Calu3 (cell line): Measurements from ENCODE around the gene HOXB5. TPM values are rescaled to one million over a fixed set of nuclear protein-coding genes. Genes with fewer than 3 reads are reported as not detected.

Experiments used
- BruUV-seq: library from RNA; stranded (reverse); fragments of 400-500 nt; replicated peaks from 2 replicates; lab custom pipeline; 2021; lab: Mats Ljungman, UMichigan
- CTCF ChIA-PET: fragments of 300-600 bp; sonication (Branson Sonifier 250); formaldehyde crosslinking; loops from one replicate; lab custom pipeline; 2022; ENCODE audit warnings: antibody characterized with exemption; lab: Charles Lee
- DNase-seq: peaks from one replicate; pipeline ENCODE4 v3.0.0; 2022
- H3K27ac Mint-ChIP-seq: one replicate; pipeline ENCODE4 v1.8.0; 2022; ENCODE audit warnings: mixed read lengths; ENCODE audit not compliant: unreplicated experiment
- H3K27me3 Mint-ChIP-seq: one replicate; pipeline ENCODE4 v1.8.0; 2022; ENCODE audit warnings: mixed read lengths; ENCODE audit not compliant: unreplicated experiment
- H3K36me3 Mint-ChIP-seq: one replicate; pipeline ENCODE4 v1.8.0; 2022; ENCODE audit warnings: mild to moderate bottlenecking, moderate library complexity, mixed read lengths; ENCODE audit not compliant: insufficient read depth, unreplicated experiment
- H3K4me1 Mint-ChIP-seq: one replicate; pipeline ENCODE4 v1.8.0; 2022; ENCODE audit warnings: mild to moderate bottlenecking, low read depth, mixed read lengths; ENCODE audit not compliant: unreplicated experiment
- H3K4me3 Mint-ChIP-seq: one replicate; pipeline ENCODE4 v1.8.0; 2022; ENCODE audit warnings: mild to moderate bottlenecking, low read depth, moderate library complexity, mixed read lengths; ENCODE audit not compliant: unreplicated experiment
- H3K9me3 Mint-ChIP-seq: one replicate; pipeline ENCODE4 v1.8.0; 2022; ENCODE audit warnings: low read depth, mixed read lengths; ENCODE audit not compliant: unreplicated experiment
- intact Hi-C: fragments of 100-400 bp; cut with micrococcal nuclease; formaldehyde crosslinking; loops from one replicate; pipeline ENCODE4 v1.10.0; 2022; ENCODE audit not compliant: unreplicated experiment
- total RNA-seq: library from RNA; stranded (reverse); gene quantifications from 2 replicates; pipeline ENCODE4 v1.2.3, GENCODE V29; 2022
- TF ChIP-seq, protein P1 (sequence below): fragments of 200-600 bp; IDR thresholded peaks from one replicate; pipeline ENCODE4 v1.8.0; 2022; ENCODE audit warnings: antibody characterized with exemption; ENCODE audit not compliant: unreplicated experiment

Gene HOXB5
- total RNA-seq, 1 experiment from 2014 or later = 48.5 TPM

DNA sequence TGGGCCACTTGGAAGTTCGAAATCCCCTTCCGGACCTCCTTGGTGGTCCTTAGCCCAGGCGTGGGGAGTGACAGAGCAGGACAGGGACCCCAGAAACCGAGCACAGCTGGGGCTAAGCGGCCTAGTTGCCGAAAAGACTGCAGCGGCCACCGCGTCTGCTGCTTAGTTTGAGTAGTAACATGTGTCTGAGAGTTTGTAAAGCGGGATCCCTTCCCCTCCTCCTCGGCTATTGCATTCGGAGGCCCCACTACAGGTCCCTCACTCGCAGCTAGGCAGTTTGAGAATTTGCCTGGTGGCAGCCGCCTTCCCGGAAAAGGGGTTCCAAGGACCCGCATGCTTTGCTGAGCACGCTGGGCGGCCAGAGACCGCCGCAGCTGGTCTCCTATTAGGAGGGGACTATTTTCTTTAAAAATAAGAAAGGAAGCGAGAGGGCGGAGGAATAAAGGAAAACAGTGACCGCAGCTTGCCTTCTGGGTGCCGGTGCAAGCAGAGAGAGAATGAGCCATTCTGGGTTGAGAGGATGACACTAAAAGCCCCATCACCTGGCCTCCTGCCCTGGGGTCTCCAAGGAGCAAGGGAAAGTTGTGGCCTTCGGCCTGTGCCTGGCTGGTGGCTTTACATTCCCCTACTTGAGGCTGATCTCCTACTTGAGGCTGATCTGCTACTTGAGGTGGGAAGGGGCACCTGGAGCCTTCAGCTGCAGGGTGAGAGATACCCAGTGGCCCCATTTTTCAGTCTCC is 1.1 kb upstream of the HOXB5 start:
- intact Hi-C loops = no loop called here
- Mint-ChIP-seq H3K36me3 (peaks cover 98% of the 10 kb centered on the region), H3K4me3 (peak overlapping the region; percentile 88), H3K9me3 (no peaks in the 10 kb centered on the region), H3K4me1 (peaks cover 71% of the 10 kb centered on the region), H3K27me3 (peaks cover 8% of the 10 kb centered on the region), H3K27ac (peak overlapping the region; percentile 95)
- CTCF ChIA-PET = interaction anchor here (0.5 to 1.5 kb wide), 2 partner anchors 49 to 259 kb away, joined by 3 to 5 read pairs; no protein-coding TSS in a partner anchor
- DNase-seq = no peak
- BruUV-seq = TSS peak; percentile 28
- TF ChIP-seq, protein P1, sequence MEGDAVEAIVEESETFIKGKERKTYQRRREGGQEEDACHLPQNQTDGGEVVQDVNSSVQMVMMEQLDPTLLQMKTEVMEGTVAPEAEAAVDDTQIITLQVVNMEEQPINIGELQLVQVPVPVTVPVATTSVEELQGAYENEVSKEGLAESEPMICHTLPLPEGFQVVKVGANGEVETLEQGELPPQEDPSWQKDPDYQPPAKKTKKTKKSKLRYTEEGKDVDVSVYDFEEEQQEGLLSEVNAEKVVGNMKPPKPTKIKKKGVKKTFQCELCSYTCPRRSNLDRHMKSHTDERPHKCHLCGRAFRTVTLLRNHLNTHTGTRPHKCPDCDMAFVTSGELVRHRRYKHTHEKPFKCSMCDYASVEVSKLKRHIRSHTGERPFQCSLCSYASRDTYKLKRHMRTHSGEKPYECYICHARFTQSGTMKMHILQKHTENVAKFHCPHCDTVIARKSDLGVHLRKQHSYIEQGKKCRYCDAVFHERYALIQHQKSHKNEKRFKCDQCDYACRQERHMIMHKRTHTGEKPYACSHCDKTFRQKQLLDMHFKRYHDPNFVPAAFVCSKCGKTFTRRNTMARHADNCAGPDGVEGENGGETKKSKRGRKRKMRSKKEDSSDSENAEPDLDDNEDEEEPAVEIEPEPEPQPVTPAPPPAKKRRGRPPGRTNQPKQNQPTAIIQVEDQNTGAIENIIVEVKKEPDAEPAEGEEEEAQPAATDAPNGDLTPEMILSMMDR = no peak

DNA sequence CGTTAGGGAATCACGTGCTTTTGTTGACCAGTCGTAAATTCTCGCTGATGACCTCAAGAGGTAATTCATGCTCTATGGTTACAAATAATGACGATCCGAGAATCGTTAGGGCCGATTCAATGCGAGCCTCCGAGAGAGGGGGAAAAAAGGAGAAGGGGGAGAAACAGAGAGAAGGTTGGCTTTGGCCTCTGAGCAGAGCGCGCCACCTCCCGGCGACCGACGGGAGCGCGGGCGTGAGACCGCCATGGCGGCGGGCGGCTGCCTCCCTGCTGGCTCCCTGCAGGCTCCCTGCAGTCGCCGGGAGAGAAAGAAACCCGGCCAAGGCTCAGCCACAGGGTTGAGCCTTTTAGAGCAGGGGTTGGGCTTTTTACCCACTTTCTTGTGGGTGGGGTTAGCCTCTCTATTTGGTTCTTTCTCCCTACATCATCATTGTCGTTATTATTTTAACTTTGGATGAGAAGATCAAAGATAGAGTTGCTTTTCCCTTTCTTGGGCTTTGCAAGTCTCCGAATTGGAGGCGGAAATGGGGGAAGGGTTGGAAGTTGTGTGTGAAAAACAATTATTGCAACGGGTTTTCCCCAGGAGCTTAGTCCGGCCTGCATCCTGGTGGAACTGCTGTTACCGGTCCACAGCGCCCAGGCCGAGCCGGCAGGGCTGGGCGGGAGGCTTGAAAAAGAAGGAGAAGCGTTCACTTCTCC is 410 bp upstream of the HOXB5 start:
- Mint-ChIP-seq H3K27ac (peak overlapping the region; percentile 95), H3K27me3 (peaks cover 8% of the 10 kb centered on the region), H3K36me3 (peaks cover 99% of the 10 kb centered on the region), H3K9me3 (no peaks in the 10 kb centered on the region), H3K4me1 (peaks cover 67% of the 10 kb centered on the region), H3K4me3 (peak overlapping the region; percentile 88)
- CTCF ChIA-PET = interaction anchor here (1.3 to 1.9 kb wide), 5 partner anchors 209 to 332 kb away, joined by 3 to 7 read pairs (median 5); no protein-coding TSS in a partner anchor
- no TSS peak for BruUV-seq
- TF ChIP-seq, protein P1 = peak; percentile 99
- DNase-seq = peak; percentile 97
- intact Hi-C loops = no loop called here

GRCh38 chr17:48592577-48592976 is 1.0 kb downstream of the HOXB5 start:
- no TSS peak for BruUV-seq
- TF ChIP-seq, protein P1 = no peak
- Mint-ChIP-seq H3K4me3 (peak overlapping the region; percentile 88), H3K27ac (peak overlapping the region; percentile 95), H3K9me3 (no peaks in the 10 kb centered on the region), H3K36me3 (peaks cover 99% of the 10 kb centered on the region), H3K27me3 (no peaks in the 10 kb centered on the region), H3K4me1 (peaks cover 69% of the 10 kb centered on the region)
- intact Hi-C loops = no loop called here
- no peak for DNase-seq
- CTCF ChIA-PET = interaction anchor here (0.6 to 1.9 kb wide), 12 partner anchors 37 to 681 kb away, joined by 3 to 7 read pairs (median 5); no protein-coding TSS in a partner anchor

DNA sequence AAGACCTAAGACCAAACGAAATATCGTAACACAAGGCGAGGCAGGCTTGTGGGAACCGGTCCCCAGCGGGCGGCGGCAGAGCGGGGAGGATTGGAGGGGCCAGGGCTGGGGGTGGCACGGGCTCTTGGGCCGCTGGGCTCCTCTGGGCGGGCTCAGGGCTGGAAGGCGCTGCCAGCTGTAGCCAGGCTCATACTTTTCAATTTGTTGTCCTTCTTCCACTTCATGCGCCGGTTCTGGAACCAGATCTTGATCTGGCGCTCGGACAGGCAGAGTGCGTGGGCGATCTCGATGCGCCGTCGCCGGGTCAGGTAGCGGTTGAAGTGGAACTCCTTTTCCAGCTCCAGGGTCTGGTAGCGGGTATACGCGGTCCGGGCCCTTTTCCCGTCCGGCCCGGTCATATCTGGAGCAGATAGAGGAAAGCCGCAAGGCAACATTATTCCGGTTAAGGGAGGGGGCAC is 1.5 kb downstream of the HOXB5 start:
- TF ChIP-seq, protein P1 = no peak
- Mint-ChIP-seq H3K4me3 (peak overlapping the region; percentile 88), H3K36me3 (peaks cover 99% of the 10 kb centered on the region), H3K9me3 (no peaks in the 10 kb centered on the region), H3K27me3 (no peaks in the 10 kb centered on the region), H3K4me1 (peaks cover 72% of the 10 kb centered on the region), H3K27ac (peak overlapping the region; percentile 95)
- intact Hi-C loops = no loop called here
- no peak for DNase-seq
- CTCF ChIA-PET = interaction anchor here (0.6 to 1.9 kb wide), 6 partner anchors 207 to 681 kb away, joined by 3 to 7 read pairs (median 4); no protein-coding TSS in a partner anchor
- no TSS peak for BruUV-seq
